ENCODE data around the gene PIGU.

- no peak for TF ChIP-seq CTCF (IDR thresholded peaks at IDR 0.05)
- no peak for TF ChIP-seq POLR2A (IDR thresholded peaks at IDR 0.05)
Observed at GRCh38 chr20:34525709-34526416, 151.0 kb downstream of the PIGU start.
